HFFc6 (cell line): ENCODE data around the gene C1QB. TPM values are rescaled to one million over a fixed set of nuclear protein-coding genes. Genes with fewer than 3 reads are reported as not detected.
A peak's percentile ranks its signal among the peaks of the same experiment; 100 is the strongest.
"Not testable (repeated sequence)": the region's sequence is repeated elsewhere in the genome, so short reads cannot be mapped to it uniquely, and the experiment has no call there.

ENCODE experiments used
- DNase-seq: peaks from one replicate; pipeline ENCODE4 v3.0.0-alpha.2; 2018
- H3K27ac Mint-ChIP-seq: 2 replicates; pipeline ENCODE4 v1.8.0; 2020; ENCODE audit warnings: mild to moderate bottlenecking, mixed read lengths
- H3K27me3 Mint-ChIP-seq: 2 replicates; pipeline ENCODE4 v1.8.0; 2021; ENCODE audit warnings: mild to moderate bottlenecking, moderate library complexity, mixed read lengths; ENCODE audit not compliant: insufficient read depth
- H3K36me3 Mint-ChIP-seq: 2 replicates; pipeline ENCODE4 v1.8.0; 2021; ENCODE audit warnings: low read depth, mixed read lengths
- H3K4me1 Mint-ChIP-seq: 2 replicates; pipeline ENCODE4 v1.8.0; 2020; ENCODE audit warnings: low read depth, mixed read lengths
- H3K4me3 Mint-ChIP-seq: 2 replicates; pipeline ENCODE4 v1.8.0; 2020; ENCODE audit warnings: mild to moderate bottlenecking, moderate library complexity, mixed read lengths
- H3K9me3 Mint-ChIP-seq: 2 replicates; pipeline ENCODE4 v1.8.0; 2020; ENCODE audit warnings: mild to moderate bottlenecking, mixed read lengths
- CTCF ChIP-seq: fragments of 200-600 bp; sonication (generic); IDR thresholded peaks from 2 replicates; pipeline ENCODE4 v1.5.0; 2021; ENCODE audit warnings: antibody characterized with exemption, mild to moderate bottlenecking
- total RNA-seq, 6 experiments: library from RNA; stranded (reverse); fragmentation: NEBNext Ultra II Directional; extraction: Animal tissue kit (Norgen Biotek cat#: 25700); gene quantifications; 2 replicates in 1 of 6; 3 replicates in 5 of 6; pipeline ENCODE4 v1.2.3, GENCODE V29; 2021

The C1QB gene
- total RNA-seq, 6 experiments from 2014 or later, result not detected

- Mint-ChIP-seq H3K4me1 (no peaks in the 10 kb centered on the region), H3K27ac (no peak overlapping the region), H3K9me3 (no peaks in the 10 kb centered on the region), H3K4me3 (no peak overlapping the region), H3K36me3 (no peaks in the 10 kb centered on the region), H3K27me3 (peaks cover 62% of the 10 kb centered on the region)
- TF ChIP-seq CTCF, result peak; percentile 77
- peak; percentile 26 for DNase-seq
Measured at GRCh38 chr1:22665752-22666151, 12.7 kb downstream of the C1QB start.

DNA sequence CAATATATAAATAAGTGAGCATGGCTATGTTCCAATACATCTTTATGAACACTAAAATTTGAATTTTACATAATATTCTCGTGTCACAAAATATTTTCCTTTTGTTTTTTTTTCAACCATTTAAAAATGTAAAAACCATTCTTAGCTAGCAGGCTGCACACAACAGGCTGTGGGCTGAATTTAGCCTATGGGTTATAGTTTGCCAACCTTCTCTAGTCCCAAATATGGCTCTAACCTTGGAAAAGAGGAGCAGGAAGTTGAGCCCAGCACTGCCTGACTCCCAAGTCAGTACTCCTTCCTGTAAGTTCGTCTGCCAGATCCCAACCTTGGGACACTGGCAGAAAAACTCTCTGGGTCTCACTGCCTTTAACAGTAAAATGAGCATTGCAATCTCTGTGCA is 13.4 kb downstream of the C1QB start:
- Mint-ChIP-seq H3K9me3 (no peaks in the 10 kb centered on the region), H3K27me3 (peaks cover 61% of the 10 kb centered on the region), H3K36me3 (no peaks in the 10 kb centered on the region), H3K4me1 (no peaks in the 10 kb centered on the region), H3K4me3 (no peak overlapping the region), H3K27ac (no peak overlapping the region)
- no peak for DNase-seq
- TF ChIP-seq CTCF, result no peak

DNA sequence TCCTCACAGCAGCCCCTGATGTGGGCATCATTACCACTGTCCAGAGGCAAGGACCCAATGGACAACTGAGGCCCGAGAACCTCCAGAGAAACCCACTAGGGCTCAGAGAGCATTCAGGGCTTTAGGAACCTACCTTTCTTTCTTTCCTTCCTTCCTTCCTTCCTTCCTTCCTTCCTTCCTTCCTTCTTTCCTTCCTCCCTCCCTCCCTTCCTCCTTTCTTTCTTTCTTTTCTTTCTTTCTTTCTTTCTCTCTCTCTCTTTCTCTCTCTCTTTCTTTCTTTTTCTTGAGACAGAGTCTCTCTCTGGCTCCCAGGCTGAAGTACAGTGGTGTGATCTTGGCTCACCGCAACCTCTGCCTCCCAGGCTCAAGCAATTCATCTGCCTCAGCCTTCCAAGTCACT is 15.8 kb downstream of the C1QB start:
- H3K9me3 Mint-ChIP-seq, H3K4me1 Mint-ChIP-seq, H3K36me3 Mint-ChIP-seq, DNase-seq, H3K27ac Mint-ChIP-seq, H3K4me3 Mint-ChIP-seq: not testable (repeated sequence)
- H3K27me3 Mint-ChIP-seq, result peaks cover 45% of the 10 kb centered on the region

DNA sequence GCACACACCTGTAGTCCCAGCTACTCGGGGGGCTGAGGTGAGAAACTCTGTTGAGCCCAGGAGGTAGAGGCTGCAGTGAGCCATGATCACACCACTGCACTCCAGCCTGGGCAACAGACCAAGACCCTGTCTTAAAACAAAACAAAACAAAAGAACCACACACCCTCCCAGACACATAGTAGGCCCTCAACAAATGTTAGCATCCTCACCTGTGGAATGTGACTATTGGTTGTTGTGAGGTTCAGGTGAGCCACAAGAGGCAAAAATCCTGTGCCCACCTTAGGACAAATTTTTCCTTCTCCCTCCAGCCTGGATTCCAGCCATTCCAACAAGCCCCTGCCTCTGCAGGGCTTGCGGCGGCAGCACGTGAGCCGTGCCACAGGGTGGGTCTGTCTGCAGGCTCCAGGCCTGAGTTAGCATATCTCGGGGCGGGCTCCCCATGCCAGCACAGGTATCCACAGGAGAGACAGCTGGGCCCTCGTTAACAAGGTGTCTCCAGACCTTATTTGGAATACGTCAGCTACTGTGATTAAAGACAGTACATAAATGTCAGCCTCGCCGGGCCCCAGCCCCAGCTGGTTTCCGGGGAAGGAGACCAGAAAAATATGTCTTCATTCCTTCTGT is 17.4 kb downstream of the C1QB start:
- no peak overlapping the region for H3K4me3 Mint-ChIP-seq
- TF ChIP-seq CTCF, result no peak
- no peaks in the 10 kb centered on the region for H3K9me3 Mint-ChIP-seq
- peaks cover 13% of the 10 kb centered on the region; the same call in 1 of the 2 replicates for H3K4me1 Mint-ChIP-seq
- H3K27ac Mint-ChIP-seq, result no peak overlapping the region
- no peaks in the 10 kb centered on the region for H3K36me3 Mint-ChIP-seq
- no peak for DNase-seq
- peaks cover 41% of the 10 kb centered on the region for H3K27me3 Mint-ChIP-seq

- Mint-ChIP-seq H3K36me3 (no peaks in the 10 kb centered on the region), H3K4me1 (peaks cover 13% of the 10 kb centered on the region; the same call in 1 of the 2 replicates), H3K9me3 (no peaks in the 10 kb centered on the region), H3K4me3 (no peak overlapping the region), H3K27me3 (peaks cover 38% of the 10 kb centered on the region), H3K27ac (no peak overlapping the region)
- no peak for DNase-seq
- no peak for TF ChIP-seq CTCF
Measured at GRCh38 chr1:22671999-22672398, 19.0 kb downstream of the C1QB start.

GRCh38 chr1:22673486-22674409 is 20.7 kb downstream of the C1QB start:
- Mint-ChIP-seq H3K4me1 (peaks cover 13% of the 10 kb centered on the region; the same call in 1 of the 2 replicates), H3K27me3 (peaks cover 27% of the 10 kb centered on the region), H3K9me3 (no peaks in the 10 kb centered on the region), H3K4me3 (no peak overlapping the region), H3K36me3 (no peaks in the 10 kb centered on the region), H3K27ac (no peak overlapping the region)
- DNase-seq, result peak; percentile 42
- peak; percentile 93 for TF ChIP-seq CTCF
